Activated CD8-positive, alpha-beta memory T cell treated with anti-CD3 and anti-CD28 coated beads, Interleukin-2, amount 50 U/mL, for 1 hour (primary cell): ENCODE measurements around the gene CDC45.

Source experiments
- DNase-seq: peaks from one replicate; pipeline ENCODE4 v3.0.0-alpha.2; 2020; ENCODE audit errors: extremely low read depth

Gene CDC45

GRCh38 chr22:19496324-19496630 lies 16.6 kb downstream of the CDC45 start:
- DNase-seq, result no peak

DNA sequence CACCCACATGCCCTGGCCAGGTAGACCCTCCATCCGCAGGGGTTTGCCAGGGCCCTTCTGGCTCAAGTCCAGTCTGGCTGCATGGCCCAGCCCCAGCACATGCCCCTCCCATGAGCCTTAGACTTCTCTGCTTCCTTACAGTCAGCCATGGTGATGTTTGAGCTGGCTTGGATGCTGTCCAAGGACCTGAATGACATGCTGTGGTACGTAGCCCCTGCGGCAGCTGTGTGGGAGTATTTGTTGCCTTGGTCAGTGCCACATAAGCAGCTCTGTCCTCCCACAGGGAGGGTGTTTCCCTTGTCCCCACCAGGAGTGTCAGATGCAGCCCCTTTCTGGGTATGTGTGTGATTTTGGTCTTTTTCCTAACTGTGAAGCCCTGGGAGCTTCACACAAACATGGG lies 17.5 kb downstream of the CDC45 start:
- no peak for DNase-seq

DNA sequence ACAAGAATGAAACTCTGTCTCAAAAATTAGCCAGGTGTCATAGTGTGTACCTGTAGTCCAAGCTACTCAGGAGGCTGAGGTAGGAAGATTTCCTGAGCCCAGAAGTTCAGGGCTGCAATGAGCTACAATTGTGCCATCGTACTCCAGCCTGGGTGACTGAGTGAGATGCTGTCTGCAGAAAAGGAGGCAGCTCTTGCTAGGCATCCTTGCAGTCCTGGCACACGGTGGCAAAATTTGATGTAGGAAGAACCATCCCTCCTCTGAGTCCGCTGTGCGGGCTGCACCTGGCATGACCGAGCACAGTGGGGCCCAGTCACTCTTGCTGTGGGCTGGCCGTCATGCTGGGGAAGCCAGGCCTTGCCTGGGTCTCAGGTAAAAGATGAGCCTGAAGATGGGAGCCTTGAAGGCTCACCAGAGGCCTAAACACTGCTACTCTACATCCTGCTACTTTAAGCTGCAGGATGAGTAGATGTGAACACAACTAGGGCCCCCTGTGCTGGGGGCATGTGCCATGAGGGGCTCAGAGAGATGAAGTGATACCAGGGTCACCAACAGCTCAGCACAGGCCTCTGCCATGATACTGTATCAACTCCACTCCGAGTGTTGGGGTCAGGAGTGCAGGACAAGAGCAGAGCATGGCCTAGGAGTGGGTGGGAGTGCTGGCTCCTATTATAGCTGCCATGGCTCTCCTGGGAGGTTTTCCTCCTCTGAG lies 18.6 kb downstream of the CDC45 start:
- DNase-seq, result no peak

- DNase-seq, result no peak
These were observed 19.1 kb downstream of the CDC45 start for GRCh38 chr22:19498866-19499190.

DNA sequence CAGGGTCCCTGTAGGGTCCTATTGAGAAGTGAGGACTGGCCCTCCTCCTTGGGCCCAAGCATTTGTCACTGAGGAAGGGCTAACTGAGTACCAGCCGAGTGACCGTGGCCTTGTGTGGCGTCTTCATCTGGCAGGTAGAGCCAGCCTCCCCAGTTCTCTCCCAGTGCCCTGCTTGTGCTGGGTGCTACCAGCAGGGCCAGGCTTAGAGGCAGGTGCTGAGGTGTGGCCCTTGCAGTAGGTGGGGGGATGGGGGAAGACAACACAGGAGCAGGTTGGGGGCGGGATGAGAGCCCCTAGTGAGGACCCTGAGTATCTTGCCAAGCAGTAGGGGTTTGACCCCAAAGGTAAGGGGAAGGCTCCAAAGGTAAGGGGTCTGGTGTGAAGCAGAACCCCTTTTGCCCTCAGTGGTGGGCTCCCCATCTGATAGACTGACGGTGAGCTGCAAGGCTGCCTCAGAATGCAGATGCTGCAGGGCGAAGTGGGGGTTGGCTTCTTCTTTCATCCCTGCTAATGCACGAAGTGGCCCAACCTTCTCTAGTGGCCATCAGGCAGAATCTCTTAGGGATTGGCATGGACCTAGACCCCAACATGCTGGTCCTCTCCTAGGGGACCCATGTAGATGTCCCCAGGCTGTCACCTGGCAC lies 19.6 kb downstream of the CDC45 start:
- DNase-seq, result no peak

DNA sequence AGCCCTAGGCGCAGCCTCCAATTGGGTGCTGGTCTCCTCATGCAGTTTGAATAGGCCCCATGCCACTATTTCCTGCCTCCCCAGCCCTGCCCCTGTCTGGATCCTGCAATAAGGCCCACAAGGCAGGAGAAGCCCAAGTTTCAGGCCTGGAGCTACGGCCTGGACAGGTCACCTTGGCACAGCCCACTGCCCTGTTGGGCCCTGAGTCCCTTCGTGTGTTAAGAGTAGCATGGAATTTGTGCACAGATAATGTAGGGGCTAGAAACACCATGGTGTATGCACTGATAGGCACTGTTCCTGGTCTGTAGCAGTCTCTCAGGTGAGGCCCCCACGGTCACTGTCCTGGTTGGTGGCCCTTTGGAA lies 20.1 kb downstream of the CDC45 start:
- no peak for DNase-seq

- no peak for DNase-seq
These were observed 22.3 kb downstream of the CDC45 start for GRCh38 chr22:19501897-19502447.

DNA sequence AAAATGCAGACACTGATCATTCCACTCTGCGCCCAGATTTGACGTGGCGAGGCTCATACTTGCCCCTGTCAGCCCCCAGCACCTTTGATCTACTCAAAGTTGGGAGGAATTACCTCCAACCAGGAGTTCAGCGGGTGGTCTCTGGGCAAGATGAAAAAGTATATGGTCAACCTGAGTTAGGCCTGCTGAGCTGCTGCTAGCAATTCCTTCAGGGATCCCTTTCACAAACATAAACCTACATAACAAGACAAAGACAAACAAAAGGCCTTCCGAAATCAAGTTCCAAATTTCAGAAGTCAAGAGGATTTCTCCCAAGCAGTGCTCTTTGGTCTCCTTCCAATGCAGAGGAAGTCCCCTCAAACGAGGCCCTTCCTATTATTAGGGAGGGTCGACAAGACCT lies 23.6 kb downstream of the CDC45 start:
- DNase-seq, result no peak

DNA sequence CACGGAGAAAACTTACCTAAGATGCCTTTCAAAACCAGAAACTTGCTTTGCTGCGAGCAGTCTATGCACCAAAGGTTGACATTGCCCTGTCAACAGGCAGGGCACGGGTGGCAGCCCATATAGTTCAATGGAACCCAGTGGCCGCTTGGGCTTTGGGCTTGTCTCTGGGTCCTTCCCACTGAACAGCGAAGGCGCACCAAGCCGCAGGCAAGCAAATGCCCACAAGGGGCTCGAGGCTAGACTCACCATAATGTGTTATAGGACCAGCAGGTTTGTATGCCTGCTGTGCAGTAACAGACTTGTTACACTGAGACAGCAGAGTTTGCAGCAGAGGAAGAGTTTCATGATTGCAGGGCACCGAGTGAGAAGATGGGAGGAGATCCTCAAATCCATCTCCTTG lies 24.1 kb downstream of the CDC45 start:
- no peak for DNase-seq

DNA sequence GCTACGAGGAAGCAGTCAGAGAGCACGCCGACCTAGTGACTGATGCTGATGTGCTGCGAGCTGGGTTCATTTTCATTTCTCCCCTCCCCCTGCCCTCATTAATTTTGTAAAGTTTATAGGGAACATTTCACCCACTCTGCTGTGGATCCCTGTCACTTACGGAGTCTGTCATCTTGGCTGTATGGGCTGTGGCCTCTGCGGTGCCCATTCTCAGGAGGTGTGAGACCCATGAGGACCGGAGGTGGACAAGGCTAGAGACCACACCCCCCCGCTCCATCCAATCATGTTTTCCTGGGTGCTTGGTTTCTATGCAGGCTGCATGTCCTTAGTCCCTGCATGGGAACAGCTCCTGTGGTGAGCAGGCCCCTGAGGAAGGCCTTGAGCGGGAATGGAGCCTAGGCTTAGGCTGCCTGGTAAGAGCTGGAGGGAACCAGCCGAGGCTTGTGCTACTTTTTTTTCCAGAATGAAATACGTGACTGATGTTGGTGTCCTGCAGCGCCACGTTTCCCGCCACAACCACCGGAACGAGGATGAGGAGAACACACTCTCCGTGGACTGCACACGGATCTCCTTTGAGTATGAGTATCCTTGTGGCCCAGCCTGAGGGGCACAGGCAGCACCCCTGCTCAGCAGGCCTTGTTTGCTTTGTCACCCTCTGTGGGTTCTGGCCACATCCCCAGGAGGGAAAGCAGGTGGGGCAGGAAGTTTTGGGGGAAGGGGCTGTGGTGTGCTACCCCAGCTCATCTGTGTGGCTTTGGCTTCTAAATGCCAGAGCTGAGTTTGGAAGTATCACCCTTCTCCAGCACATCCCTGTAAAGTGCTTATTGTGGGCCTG lies 25.4 kb downstream of the CDC45 start:
- DNase-seq, result no peak

- no peak for DNase-seq
These were observed 26.0 kb downstream of the CDC45 start for GRCh38 chr22:19505735-19506126.

- no peak for DNase-seq
These were observed 26.5 kb downstream of the CDC45 start for GRCh38 chr22:19506212-19506611.

DNA sequence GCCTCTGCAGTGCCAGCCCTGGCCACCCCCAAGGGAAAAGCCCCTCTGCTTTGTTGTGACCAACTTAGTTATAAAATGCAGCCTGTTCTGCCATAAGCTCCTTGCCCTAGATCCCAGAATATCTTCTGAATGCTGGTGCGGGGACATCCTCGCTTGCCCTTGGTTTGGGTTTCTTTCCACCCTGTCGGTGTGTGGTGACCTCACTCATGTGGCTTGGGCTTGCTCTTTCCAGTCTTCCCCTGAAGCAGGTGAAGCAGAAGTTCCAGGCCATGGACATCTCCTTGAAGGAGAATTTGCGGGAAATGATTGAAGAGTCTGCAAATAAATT lies 27.8 kb downstream of the CDC45 start:
- DNase-seq, result no peak

GRCh38 chr22:19508024-19508776 lies 28.5 kb downstream of the CDC45 start:
- no peak for DNase-seq

GRCh38 chr22:19509191-19509590 lies 29.5 kb downstream of the CDC45 start:
- no peak for DNase-seq

DNA sequence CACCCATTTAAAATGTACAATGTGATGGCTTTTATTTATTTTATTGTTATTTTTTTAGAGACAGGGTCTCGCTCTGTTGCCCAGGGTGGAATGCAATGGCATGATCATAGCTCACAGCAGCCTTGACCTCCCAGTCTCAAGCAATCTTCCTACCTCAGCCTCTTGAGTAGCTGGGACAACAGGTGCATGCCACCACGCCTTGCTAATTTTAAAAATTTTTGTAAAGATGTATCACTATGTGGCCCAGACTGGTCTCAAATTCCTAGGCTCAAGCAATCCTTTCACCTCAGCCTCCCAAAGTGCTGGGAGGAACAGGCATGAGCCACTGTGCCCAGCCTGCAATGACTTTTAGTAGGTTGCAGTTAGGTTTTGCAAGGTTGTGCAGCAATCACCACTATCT lies 30.2 kb downstream of the CDC45 start:
- DNase-seq, result no peak

DNA sequence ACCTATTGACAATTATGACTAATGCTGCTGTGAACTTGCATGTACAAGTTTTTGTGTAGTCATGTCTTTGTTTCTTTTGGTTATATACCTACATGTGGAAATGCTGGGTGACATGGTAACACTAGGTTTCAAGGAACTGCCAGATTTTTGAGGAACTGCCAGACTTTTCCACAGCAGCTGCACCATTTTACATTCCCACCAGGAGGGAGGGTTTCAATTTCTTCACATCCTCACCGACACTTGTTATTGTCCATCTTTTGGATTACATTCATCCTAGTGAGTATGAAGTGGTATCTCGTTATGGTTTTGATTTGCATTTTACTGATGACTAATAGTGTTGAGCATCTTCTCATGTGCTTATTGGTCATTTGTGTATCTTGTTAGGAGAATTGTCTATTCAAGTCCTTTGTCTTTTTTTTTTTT lies 31.2 kb downstream of the CDC45 start:
- DNase-seq, result no peak

GRCh38 chr22:19513823-19514222 lies 34.1 kb downstream of the CDC45 start:
- no peak for DNase-seq

- DNase-seq, result no peak
These were observed 35.3 kb downstream of the CDC45 start for GRCh38 chr22:19514831-19515565.

GRCh38 chr22:19515654-19516377 lies 36.1 kb downstream of the CDC45 start:
- DNase-seq, result no peak
